ENCODE data around the gene ABCA7.
"Not testable (repeated sequence)": the region's sequence is repeated elsewhere in the genome, so short reads cannot be mapped to it uniquely, and the experiment has no call there.

- TF ChIP-seq, protein P1, sequence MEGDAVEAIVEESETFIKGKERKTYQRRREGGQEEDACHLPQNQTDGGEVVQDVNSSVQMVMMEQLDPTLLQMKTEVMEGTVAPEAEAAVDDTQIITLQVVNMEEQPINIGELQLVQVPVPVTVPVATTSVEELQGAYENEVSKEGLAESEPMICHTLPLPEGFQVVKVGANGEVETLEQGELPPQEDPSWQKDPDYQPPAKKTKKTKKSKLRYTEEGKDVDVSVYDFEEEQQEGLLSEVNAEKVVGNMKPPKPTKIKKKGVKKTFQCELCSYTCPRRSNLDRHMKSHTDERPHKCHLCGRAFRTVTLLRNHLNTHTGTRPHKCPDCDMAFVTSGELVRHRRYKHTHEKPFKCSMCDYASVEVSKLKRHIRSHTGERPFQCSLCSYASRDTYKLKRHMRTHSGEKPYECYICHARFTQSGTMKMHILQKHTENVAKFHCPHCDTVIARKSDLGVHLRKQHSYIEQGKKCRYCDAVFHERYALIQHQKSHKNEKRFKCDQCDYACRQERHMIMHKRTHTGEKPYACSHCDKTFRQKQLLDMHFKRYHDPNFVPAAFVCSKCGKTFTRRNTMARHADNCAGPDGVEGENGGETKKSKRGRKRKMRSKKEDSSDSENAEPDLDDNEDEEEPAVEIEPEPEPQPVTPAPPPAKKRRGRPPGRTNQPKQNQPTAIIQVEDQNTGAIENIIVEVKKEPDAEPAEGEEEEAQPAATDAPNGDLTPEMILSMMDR (IDR thresholded peaks at IDR 0.05), result not testable (repeated sequence)
- not testable (repeated sequence) for TF ChIP-seq POLR2AphosphoS5, POLR2A (IDR thresholded peaks at IDR 0.05)
Measured at GRCh38 chr19:1114728-1115127, 74.8 kb downstream of the ABCA7 start.
